ENCODE measurements around the gene JAZF1. TPM values are rescaled to one million over a fixed set of nuclear protein-coding genes. Genes with fewer than 3 reads are reported as not detected.

JAZF1 gene
- total RNA-seq, 2 experiments from 2014 or later: 3.3 to 4.0 TPM

DNA sequence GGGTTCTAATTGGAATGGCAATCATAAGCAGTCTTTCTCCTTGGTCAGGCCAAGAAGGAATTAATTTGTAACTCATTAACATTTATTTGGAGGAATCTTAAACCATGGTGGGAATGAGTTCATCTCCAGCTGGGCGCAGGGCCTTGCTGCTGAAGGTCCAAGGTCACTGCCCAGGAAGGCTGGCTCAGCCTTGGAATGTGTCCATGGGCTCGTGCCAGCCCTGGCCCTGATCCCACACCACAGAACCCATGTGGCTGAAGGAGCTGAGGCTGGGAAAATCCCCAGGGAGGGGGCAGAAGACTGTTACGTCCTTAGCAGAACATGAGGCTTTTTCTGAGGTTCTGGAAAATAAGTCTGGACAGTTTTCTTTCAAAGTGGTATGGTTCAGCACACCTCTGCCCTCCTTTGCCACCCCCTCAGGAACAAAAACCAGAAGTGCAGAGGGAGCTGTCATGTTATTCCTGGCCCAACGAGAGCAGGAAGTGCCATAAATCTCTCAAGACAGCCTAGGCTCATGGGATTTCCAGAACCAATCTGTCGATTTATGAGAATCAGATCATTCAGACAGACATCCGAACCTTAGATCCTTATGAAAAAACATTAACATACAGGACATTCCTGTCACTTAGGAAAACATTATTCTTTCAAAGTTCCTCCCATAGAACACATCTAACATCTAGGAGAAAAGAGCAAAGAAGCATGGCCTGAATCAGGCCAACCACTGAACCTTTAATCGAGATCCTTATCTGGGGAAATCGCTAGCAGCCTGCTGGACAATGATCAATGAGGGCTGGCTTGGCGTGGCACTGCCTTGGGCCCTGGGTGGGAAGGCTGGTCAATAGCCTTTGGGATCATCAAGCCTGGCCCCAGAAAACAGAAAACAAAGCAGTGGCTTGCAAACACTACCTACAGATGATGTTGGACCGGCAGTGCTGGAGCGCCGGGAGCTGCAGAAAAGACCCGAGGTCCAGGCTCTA is 306.3 kb downstream of the JAZF1 start:
- Mint-ChIP-seq H3K27me3 (no peaks in the 10 kb centered on the region), H3K4me1 (ENCODE audit: low read depth) (no peaks in the 10 kb centered on the region), H3K36me3 (ENCODE audit: low read depth) (no peaks in the 10 kb centered on the region), H3K27ac (no peak overlapping the region), H3K4me3 (no peak overlapping the region), H3K9me3 (no peaks in the 10 kb centered on the region)
- TF ChIP-seq, protein P1, sequence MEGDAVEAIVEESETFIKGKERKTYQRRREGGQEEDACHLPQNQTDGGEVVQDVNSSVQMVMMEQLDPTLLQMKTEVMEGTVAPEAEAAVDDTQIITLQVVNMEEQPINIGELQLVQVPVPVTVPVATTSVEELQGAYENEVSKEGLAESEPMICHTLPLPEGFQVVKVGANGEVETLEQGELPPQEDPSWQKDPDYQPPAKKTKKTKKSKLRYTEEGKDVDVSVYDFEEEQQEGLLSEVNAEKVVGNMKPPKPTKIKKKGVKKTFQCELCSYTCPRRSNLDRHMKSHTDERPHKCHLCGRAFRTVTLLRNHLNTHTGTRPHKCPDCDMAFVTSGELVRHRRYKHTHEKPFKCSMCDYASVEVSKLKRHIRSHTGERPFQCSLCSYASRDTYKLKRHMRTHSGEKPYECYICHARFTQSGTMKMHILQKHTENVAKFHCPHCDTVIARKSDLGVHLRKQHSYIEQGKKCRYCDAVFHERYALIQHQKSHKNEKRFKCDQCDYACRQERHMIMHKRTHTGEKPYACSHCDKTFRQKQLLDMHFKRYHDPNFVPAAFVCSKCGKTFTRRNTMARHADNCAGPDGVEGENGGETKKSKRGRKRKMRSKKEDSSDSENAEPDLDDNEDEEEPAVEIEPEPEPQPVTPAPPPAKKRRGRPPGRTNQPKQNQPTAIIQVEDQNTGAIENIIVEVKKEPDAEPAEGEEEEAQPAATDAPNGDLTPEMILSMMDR (IDR thresholded peaks at IDR 0.05): no peak
- CTCF ChIA-PET: no interaction called here
- no peak for DNase-seq
- ATAC-seq: no peak
- intact Hi-C loops (cut with micrococcal nuclease): no loop called here
- POLR2A ChIA-PET: no interaction called here

DNA sequence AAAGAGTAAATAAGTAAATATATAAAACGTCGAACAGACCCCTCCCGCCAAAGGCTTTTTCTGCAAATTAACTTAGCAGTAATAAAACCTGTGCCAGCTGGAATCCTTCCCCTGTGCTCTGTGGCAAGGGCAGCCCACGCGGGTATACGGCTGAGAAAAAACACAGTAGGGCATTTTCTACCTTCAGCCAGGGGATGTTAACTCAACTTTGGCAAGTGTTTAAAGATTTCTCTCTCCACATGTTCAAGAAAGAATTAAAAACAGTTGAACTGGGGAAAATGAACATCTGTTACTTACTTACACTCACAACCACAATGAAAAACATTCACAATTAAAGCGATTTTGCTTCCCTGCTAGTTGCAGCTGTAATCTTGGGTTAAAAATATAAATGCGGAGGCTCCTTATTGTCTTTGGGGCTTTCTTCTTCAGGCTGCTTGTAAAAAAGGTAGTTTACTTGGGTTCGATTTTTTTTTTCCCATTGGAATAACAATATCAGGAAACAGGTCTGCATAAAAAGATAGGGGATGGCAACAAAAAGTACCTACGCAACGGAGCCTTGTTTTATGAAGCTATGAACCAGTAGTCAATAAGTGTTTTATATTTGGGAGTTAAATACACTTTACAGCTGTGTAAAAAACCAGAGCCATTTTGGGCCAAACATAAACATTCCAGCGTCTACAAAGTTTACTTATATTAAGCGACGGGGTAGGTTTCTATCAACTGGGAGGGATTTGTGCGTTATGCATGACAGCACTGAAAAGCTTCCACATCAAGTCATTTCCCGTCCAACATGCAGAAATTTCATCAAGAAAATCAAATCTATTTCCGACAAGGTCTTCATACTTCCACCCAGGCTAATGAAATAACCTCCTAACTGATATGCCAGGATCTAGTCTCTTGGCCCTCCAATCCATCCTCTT is 308.0 kb downstream of the JAZF1 start:
- H3K27ac Mint-ChIP-seq: no peak overlapping the region
- no peaks in the 10 kb centered on the region for H3K4me1 Mint-ChIP-seq (ENCODE audit: low read depth)
- ATAC-seq: no peak
- DNase-seq: no peak
- POLR2A ChIA-PET: no interaction called here
- intact Hi-C loops (cut with micrococcal nuclease): no loop called here
- H3K27me3 Mint-ChIP-seq: no peaks in the 10 kb centered on the region
- no peaks in the 10 kb centered on the region for H3K36me3 Mint-ChIP-seq (ENCODE audit: low read depth)
- TF ChIP-seq, protein P1 (IDR thresholded peaks at IDR 0.05): no peak
- no peak overlapping the region for H3K4me3 Mint-ChIP-seq
- H3K9me3 Mint-ChIP-seq: no peaks in the 10 kb centered on the region
- CTCF ChIA-PET: interaction anchor here (0.6 kb wide), 1 partner anchor 143 kb away, joined by 3 read pairs; no protein-coding TSS in a partner anchor

DNA sequence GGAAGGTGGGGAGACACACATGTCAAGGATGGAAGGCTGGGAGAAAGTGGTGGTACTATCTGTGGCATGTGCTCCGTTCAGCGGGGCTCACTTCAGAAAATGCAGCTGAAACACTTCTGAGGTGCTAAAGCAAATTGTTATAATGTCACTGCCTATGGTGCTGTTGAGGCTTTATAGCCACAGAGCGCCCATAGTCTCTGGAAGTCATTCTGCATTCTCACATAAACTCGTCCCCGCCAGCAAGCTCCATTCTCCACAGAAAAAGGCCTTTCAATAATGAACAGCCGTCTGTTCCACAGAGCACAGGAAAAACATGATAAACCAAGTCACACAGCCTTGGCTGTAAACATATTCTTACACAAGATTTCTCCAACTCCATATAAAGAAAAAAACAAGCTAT is 308.7 kb downstream of the JAZF1 start:
- no peak overlapping the region for H3K4me3 Mint-ChIP-seq
- no peaks in the 10 kb centered on the region for H3K4me1 Mint-ChIP-seq (ENCODE audit: low read depth)
- H3K9me3 Mint-ChIP-seq: no peaks in the 10 kb centered on the region
- no peaks in the 10 kb centered on the region for H3K27me3 Mint-ChIP-seq
- no peaks in the 10 kb centered on the region for H3K36me3 Mint-ChIP-seq (ENCODE audit: low read depth)
- ChIA-PET CTCF (no interaction called here), POLR2A (no interaction called here)
- intact Hi-C loops (cut with micrococcal nuclease): no loop called here
- TF ChIP-seq, protein P1 (IDR thresholded peaks at IDR 0.05): no peak
- H3K27ac Mint-ChIP-seq: no peak overlapping the region
- DNase-seq: no peak
- ATAC-seq: no peak

DNA sequence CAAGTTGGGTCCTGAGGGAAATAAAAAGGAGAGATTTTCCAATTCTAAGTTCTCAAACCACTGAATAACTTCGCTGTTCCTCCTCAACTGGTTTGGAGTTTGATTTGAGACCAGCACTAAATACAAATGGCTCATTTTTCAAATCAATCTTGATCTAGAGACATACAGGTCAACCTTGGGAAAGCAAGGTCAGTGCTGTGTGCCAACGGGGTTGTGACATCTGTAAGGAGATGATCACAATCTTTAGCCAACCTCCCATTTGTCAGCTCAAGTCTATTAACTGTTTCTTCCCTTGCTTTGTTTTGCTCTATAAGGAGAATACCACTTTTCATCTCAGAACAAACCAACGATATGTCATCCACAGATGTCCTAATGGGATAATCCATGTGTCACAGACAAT is 309.5 kb downstream of the JAZF1 start:
- Mint-ChIP-seq H3K36me3 (ENCODE audit: low read depth) (no peaks in the 10 kb centered on the region), H3K27ac (no peak overlapping the region), H3K4me1 (ENCODE audit: low read depth) (no peaks in the 10 kb centered on the region), H3K4me3 (no peak overlapping the region), H3K27me3 (no peaks in the 10 kb centered on the region), H3K9me3 (no peaks in the 10 kb centered on the region)
- intact Hi-C loops (cut with micrococcal nuclease): no loop called here
- POLR2A ChIA-PET: no interaction called here
- CTCF ChIA-PET: no interaction called here
- DNase-seq: no peak
- TF ChIP-seq, protein P1 (IDR thresholded peaks at IDR 0.05): no peak
- ATAC-seq: no peak

All from activated CD8-positive, alpha-beta T cell treated with anti-CD3 and anti-CD28 coated beads for 36 hours (primary cell).